Measurements from ENCODE around the gene TMEM17. TPM values are rescaled to one million over a fixed set of nuclear protein-coding genes. Genes with fewer than 3 reads are reported as not detected.

TMEM17 gene
- total and polyA plus RNA-seq, 2 experiments from 2014 or later = 0.94 to 1.7 TPM

DNA sequence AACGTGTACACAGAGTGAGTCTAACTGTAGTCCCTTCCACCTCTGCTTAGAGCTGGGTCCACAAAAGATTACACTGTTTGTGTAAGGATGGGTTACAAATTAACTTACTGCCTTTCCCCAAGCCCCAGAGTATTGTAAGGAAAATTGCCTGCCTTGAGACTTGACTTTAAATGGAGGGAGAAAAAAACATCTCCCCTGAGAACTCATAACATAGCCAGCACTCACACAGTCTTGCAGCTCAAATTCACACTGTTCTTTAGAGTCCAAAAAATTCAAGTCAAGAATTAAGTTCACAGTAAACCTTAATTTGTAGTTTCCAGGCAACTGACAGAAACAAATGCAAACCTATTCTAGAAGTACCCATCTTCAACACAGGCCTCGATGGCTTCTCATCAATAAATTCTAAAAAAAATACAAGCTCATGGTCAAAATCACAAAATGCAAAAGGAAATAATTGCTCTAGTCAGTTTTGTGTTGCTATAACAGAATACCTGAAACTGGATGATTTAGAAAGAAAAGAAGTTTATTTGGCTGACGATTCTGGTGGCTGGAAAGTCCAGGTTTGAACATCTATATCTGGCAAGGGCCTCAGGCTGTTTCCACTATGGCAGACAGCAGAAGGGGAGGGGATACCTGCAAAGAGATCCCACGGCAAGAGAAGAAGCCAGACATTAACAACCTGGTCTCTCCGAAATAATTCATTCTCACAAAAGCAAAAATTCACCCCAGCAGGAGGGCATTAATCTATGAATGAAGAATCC lies 34.6 kb upstream of the TMEM17 start:
- Mint-ChIP-seq H3K4me1 (peaks cover 11% of the 10 kb centered on the region), H3K27ac (no peak overlapping the region), H3K36me3 (ENCODE audit: low read depth) (peaks cover 4% of the 10 kb centered on the region), H3K4me3 (no peak overlapping the region), H3K9me3 (peaks cover 5% of the 10 kb centered on the region; the same call in 2 of the 3 replicates), H3K27me3 (ENCODE audit: insufficient read depth, low read depth, poor library complexity) (peaks cover 6% of the 10 kb centered on the region)
- peaks cover 12% of the 10 kb centered on the region; the same call in 1 of the 2 replicates for H3K9me2 ChIP-seq (ENCODE audit: insufficient read depth)
- H3K4me2 ChIP-seq = no peak overlapping the region
- H3K79me2 ChIP-seq (replicated peaks; ENCODE audit: insufficient read depth) = no peaks in the 10 kb centered on the region
- H3K4me3 ChIP-seq = no peak overlapping the region
- no peaks in the 10 kb centered on the region for H3K27me3 ChIP-seq (ENCODE audit: insufficient read depth)
- H3K36me3 ChIP-seq (ENCODE audit: insufficient read depth) = no peaks in the 10 kb centered on the region
- peaks cover 7% of the 10 kb centered on the region; the same call in 1 of the 2 replicates for H3K4me1 ChIP-seq (ENCODE audit: insufficient read depth)
- no peak overlapping the region for H3K27ac ChIP-seq (ENCODE audit: low read depth)
- no peak overlapping the region for H2AFZ ChIP-seq
- DNase-seq (ENCODE audit: low spot score) (no peak), ATAC-seq (no peak)
- TF ChIP-seq, protein P1, sequence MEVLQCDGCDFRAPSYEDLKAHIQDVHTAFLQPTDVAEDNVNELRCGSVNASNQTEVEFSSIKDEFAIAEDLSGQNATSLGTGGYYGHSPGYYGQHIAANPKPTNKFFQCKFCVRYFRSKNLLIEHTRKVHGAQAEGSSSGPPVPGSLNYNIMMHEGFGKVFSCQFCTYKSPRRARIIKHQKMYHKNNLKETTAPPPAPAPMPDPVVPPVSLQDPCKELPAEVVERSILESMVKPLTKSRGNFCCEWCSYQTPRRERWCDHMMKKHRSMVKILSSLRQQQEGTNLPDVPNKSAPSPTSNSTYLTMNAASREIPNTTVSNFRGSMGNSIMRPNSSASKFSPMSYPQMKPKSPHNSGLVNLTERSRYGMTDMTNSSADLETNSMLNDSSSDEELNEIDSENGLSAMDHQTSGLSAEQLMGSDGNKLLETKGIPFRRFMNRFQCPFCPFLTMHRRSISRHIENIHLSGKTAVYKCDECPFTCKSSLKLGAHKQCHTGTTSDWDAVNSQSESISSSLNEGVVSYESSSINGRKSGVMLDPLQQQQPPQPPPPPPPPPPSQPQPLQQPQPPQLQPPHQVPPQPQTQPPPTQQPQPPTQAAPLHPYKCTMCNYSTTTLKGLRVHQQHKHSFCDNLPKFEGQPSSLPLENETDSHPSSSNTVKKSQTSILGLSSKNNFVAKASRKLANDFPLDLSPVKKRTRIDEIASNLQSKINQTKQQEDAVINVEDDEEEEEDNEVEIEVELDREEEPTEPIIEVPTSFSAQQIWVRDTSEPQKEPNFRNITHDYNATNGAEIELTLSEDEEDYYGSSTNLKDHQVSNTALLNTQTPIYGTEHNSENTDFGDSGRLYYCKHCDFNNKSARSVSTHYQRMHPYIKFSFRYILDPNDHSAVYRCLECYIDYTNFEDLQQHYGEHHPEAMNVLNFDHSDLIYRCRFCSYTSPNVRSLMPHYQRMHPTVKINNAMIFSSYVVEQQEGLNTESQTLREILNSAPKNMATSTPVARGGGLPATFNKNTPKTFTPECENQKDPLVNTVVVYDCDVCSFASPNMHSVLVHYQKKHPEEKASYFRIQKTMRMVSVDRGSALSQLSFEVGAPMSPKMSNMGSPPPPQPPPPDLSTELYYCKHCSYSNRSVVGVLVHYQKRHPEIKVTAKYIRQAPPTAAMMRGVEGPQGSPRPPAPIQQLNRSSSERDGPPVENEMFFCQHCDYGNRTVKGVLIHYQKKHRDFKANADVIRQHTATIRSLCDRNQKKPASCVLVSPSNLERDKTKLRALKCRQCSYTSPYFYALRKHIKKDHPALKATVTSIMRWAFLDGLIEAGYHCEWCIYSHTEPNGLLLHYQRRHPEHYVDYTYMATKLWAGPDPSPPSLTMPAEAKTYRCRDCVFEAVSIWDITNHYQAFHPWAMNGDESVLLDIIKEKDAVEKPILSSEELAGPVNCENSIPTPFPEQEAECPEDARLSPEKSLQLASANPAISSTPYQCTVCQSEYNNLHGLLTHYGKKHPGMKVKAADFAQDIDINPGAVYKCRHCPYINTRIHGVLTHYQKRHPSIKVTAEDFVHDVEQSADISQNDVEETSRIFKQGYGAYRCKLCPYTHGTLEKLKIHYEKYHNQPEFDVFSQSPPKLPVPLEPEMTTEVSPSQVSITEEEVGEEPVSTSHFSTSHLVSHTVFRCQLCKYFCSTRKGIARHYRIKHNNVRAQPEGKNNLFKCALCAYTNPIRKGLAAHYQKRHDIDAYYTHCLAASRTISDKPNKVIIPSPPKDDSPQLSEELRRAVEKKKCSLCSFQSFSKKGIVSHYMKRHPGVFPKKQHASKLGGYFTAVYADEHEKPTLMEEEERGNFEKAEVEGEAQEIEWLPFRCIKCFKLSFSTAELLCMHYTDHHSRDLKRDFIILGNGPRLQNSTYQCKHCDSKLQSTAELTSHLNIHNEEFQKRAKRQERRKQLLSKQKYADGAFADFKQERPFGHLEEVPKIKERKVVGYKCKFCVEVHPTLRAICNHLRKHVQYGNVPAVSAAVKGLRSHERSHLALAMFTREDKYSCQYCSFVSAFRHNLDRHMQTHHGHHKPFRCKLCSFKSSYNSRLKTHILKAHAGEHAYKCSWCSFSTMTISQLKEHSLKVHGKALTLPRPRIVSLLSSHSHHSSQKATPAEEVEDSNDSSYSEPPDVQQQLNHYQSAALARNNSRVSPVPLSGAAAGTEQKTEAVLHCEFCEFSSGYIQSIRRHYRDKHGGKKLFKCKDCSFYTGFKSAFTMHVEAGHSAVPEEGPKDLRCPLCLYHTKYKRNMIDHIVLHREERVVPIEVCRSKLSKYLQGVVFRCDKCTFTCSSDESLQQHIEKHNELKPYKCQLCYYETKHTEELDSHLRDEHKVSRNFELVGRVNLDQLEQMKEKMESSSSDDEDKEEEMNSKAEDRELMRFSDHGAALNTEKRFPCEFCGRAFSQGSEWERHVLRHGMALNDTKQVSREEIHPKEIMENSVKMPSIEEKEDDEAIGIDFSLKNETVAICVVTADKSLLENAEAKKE (CRISPR knock-in tag; IDR thresholded peaks at IDR 0.05) = no peak
- TF ChIP-seq, protein P2, sequence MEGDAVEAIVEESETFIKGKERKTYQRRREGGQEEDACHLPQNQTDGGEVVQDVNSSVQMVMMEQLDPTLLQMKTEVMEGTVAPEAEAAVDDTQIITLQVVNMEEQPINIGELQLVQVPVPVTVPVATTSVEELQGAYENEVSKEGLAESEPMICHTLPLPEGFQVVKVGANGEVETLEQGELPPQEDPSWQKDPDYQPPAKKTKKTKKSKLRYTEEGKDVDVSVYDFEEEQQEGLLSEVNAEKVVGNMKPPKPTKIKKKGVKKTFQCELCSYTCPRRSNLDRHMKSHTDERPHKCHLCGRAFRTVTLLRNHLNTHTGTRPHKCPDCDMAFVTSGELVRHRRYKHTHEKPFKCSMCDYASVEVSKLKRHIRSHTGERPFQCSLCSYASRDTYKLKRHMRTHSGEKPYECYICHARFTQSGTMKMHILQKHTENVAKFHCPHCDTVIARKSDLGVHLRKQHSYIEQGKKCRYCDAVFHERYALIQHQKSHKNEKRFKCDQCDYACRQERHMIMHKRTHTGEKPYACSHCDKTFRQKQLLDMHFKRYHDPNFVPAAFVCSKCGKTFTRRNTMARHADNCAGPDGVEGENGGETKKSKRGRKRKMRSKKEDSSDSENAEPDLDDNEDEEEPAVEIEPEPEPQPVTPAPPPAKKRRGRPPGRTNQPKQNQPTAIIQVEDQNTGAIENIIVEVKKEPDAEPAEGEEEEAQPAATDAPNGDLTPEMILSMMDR (conservative IDR thresholded peaks at IDR 0.05; ENCODE audit: low read depth in 2 of 2) = no peak
- TF ChIP-seq JUNB (IDR thresholded peaks at IDR 0.05; ENCODE audit: unreplicated experiment) = no peak
- H4K20me1 ChIP-seq (replicated peaks; ENCODE audit: insufficient read depth) = no peaks in the 10 kb centered on the region; the same call in 1 of the 2 replicates
- H3F3A ChIP-seq (replicated peaks; ENCODE audit: low read depth) = no peaks in the 10 kb centered on the region
